ENCODE results near the gene LARP4B.
A peak's percentile ranks its signal among the peaks of the same experiment; 100 is the strongest.

Gene LARP4B

DNA sequence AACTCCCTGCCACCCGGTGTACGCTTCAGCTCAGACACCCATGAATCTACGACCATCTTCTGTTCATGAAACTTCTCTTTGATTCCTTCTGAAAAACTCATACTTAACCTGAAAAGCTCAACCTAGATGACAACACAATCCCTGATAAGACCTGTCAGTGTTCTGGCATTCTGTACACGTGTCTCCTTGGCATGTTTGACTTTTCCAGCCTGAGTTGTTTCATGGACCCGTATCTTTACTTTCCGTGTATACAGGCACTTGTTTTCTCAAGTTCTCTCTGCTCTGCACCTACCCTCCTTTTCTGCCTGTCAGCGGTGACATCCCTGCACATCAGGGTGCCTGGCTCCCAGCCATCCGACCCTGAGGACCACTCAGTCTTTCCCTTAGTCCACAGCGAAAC, 103.3 kb downstream of the LARP4B start:
- Histone ChIP-seq H2AFZ (ENCODE audit: insufficient read depth, low read length, poor library complexity) (no peak overlapping the region), H2BK5ac (ENCODE audit: low read depth, low read length, poor library complexity) (no peak overlapping the region), H3K4me1 (ENCODE audit: control insufficient read depth in 1 of 2, insufficient read depth in 2 of 2, low read length in 2 of 2) (no peaks in the 10 kb centered on the region), H2BK120ac (ENCODE audit: insufficient read depth, low read length, poor library complexity) (no peak overlapping the region), H3K14ac (ENCODE audit: low read length) (no peak overlapping the region), H3K36me3 (ENCODE audit: control insufficient read depth in 1 of 2, insufficient read depth in 2 of 2, low read length in 2 of 2) (peaks cover 42 to 48% of the 10 kb centered on the region in 2 experiments), H3K79me1 (ENCODE audit: low read length) (no peaks in the 10 kb centered on the region), H3K79me2 (ENCODE audit: control insufficient read depth, insufficient read depth, low read length, poor library complexity) (no peaks in the 10 kb centered on the region), H3K18ac (ENCODE audit: low read length) (no peak overlapping the region), H2BK12ac (ENCODE audit: low read length) (no peak overlapping the region), H4K12ac (ENCODE audit: low read depth, low read length) (no peak overlapping the region), H3K27ac (ENCODE audit: low read depth, low read length) (no peak overlapping the region), H3K4me2 (ENCODE audit: low read length) (no peak overlapping the region), H4K91ac (ENCODE audit: low read depth, low read length) (no peak overlapping the region), H3K4me3 (ENCODE audit: low read depth, low read length) (no peak overlapping the region), H2AK5ac (ENCODE audit: low read length) (no peak overlapping the region), H3K9ac (ENCODE audit: low read length) (no peak overlapping the region), H3K9me3 (ENCODE audit: insufficient read depth, low read depth, low read length) (no peaks in the 10 kb centered on the region), H3K4ac (ENCODE audit: low read depth, low read length) (no peak overlapping the region), H3K23ac (ENCODE audit: low read length) (no peak overlapping the region), H3K27me3 (ENCODE audit: insufficient read depth, low read length) (no peaks in the 10 kb centered on the region), H4K8ac (ENCODE audit: low read depth, low read length) (no peak overlapping the region)
- DNase-seq = peak; percentile 65 to 85
- WGBS (ENCODE audit: extremely low coverage, insufficient coverage, insufficient read length) = no CpG with 5 or more reads among the region's 9 CpGs

GRCh38 chr10:824946-825345, 106.6 kb downstream of the LARP4B start:
- H3K27ac ChIP-seq (ENCODE audit: low read depth, low read length) = no peak overlapping the region
- no peak overlapping the region for H4K91ac ChIP-seq (ENCODE audit: low read depth, low read length)
- H3K27me3 ChIP-seq (ENCODE audit: insufficient read depth, low read length) = no peaks in the 10 kb centered on the region
- H3K18ac ChIP-seq (ENCODE audit: low read length) = no peak overlapping the region
- H3K4ac ChIP-seq (ENCODE audit: low read depth, low read length) = no peak overlapping the region
- no peak overlapping the region for H2BK120ac ChIP-seq (ENCODE audit: insufficient read depth, low read length, poor library complexity)
- no peak overlapping the region for H4K8ac ChIP-seq (ENCODE audit: low read depth, low read length)
- H4K12ac ChIP-seq (ENCODE audit: low read depth, low read length) = no peak overlapping the region
- no peak overlapping the region for H2BK5ac ChIP-seq (ENCODE audit: low read depth, low read length, poor library complexity)
- no peak overlapping the region for H3K23ac ChIP-seq (ENCODE audit: low read length)
- no peak overlapping the region for H2AK5ac ChIP-seq (ENCODE audit: low read length)
- no peaks in the 10 kb centered on the region for H3K79me1 ChIP-seq (ENCODE audit: low read length)
- no peak overlapping the region for H3K9ac ChIP-seq (ENCODE audit: low read length)
- H2AFZ ChIP-seq (ENCODE audit: insufficient read depth, low read length, poor library complexity) = no peak overlapping the region
- H2BK12ac ChIP-seq (ENCODE audit: low read length) = no peak overlapping the region
- H3K4me1 ChIP-seq (ENCODE audit: control insufficient read depth in 1 of 2, insufficient read depth in 2 of 2, low read length in 2 of 2) = peaks cover 0 to under 1% of the 10 kb centered on the region in 2 experiments
- WGBS (ENCODE audit: extremely low coverage, insufficient coverage, insufficient read length) = no CpG with 5 or more reads among the region's 7 CpGs
- no peak overlapping the region for H3K14ac ChIP-seq (ENCODE audit: low read length)
- no peak for DNase-seq
- no peak overlapping the region for H3K4me3 ChIP-seq (ENCODE audit: low read depth, low read length)
- peaks cover 54 to 70% of the 10 kb centered on the region in 2 experiments for H3K36me3 ChIP-seq (ENCODE audit: control insufficient read depth in 1 of 2, insufficient read depth in 2 of 2, low read length in 2 of 2)
- peaks cover 1% of the 10 kb centered on the region for H3K9me3 ChIP-seq (ENCODE audit: insufficient read depth, low read depth, low read length)
- H3K79me2 ChIP-seq (ENCODE audit: control insufficient read depth, insufficient read depth, low read length, poor library complexity) = no peaks in the 10 kb centered on the region
- H3K4me2 ChIP-seq (ENCODE audit: low read length) = no peak overlapping the region

DNA sequence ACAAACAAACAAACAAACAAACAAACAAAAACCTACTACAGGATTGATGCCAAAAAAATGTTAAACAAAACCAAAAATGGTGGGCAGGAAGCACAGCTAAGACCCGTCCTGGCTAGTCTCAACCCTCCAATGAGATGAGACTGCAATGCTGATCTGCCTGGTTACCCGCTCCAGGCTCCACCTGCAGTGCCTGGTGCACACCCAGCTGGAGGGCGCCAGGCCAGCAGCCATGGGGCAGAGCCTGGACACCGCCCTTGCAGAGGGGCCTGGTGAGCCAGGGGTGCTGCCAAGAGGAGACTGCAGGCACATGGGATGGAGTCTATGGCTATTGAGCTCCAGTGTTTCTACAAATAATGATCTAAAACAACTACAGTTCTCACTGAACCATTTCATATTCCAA, 107.0 kb downstream of the LARP4B start:
- Histone ChIP-seq H2BK120ac (ENCODE audit: insufficient read depth, low read length, poor library complexity) (no peak overlapping the region), H2BK12ac (ENCODE audit: low read length) (no peak overlapping the region), H3K4ac (ENCODE audit: low read depth, low read length) (no peak overlapping the region), H3K36me3 (ENCODE audit: control insufficient read depth in 1 of 2, insufficient read depth in 2 of 2, low read length in 2 of 2) (peaks cover 57 to 73% of the 10 kb centered on the region in 2 experiments), H2BK5ac (ENCODE audit: low read depth, low read length, poor library complexity) (no peak overlapping the region), H3K4me2 (ENCODE audit: low read length) (no peak overlapping the region), H3K9ac (ENCODE audit: low read length) (no peak overlapping the region), H3K14ac (ENCODE audit: low read length) (no peak overlapping the region), H3K79me2 (ENCODE audit: control insufficient read depth, insufficient read depth, low read length, poor library complexity) (no peaks in the 10 kb centered on the region), H4K12ac (ENCODE audit: low read depth, low read length) (no peak overlapping the region), H3K9me3 (ENCODE audit: insufficient read depth, low read depth, low read length) (peaks cover 1% of the 10 kb centered on the region), H2AFZ (ENCODE audit: insufficient read depth, low read length, poor library complexity) (no peak overlapping the region), H4K8ac (ENCODE audit: low read depth, low read length) (no peak overlapping the region), H3K4me3 (ENCODE audit: low read depth, low read length) (no peak overlapping the region), H4K91ac (ENCODE audit: low read depth, low read length) (no peak overlapping the region), H3K27me3 (ENCODE audit: insufficient read depth, low read length) (no peaks in the 10 kb centered on the region), H3K27ac (ENCODE audit: low read depth, low read length) (no peak overlapping the region), H3K18ac (ENCODE audit: low read length) (no peak overlapping the region), H2AK5ac (ENCODE audit: low read length) (no peak overlapping the region), H3K4me1 (ENCODE audit: control insufficient read depth in 1 of 2, insufficient read depth in 2 of 2, low read length in 2 of 2) (peaks cover 0 to 3% of the 10 kb centered on the region in 2 experiments), H3K79me1 (ENCODE audit: low read length) (no peaks in the 10 kb centered on the region), H3K23ac (ENCODE audit: low read length) (no peak overlapping the region)
- WGBS (ENCODE audit: extremely low coverage, insufficient coverage, insufficient read length) = no CpG with 5 or more reads among the region's 4 CpGs
- DNase-seq = no peak

- WGBS (ENCODE audit: extremely low coverage, insufficient coverage, insufficient read length) = no CpG with 5 or more reads among the region's 12 CpGs
- H2BK120ac ChIP-seq (ENCODE audit: insufficient read depth, low read length, poor library complexity) = no peak overlapping the region
- no peak overlapping the region for H3K4me2 ChIP-seq (ENCODE audit: low read length)
- H3K9me3 ChIP-seq (ENCODE audit: insufficient read depth, low read depth, low read length) = peaks cover 1% of the 10 kb centered on the region
- no peak overlapping the region for H3K23ac ChIP-seq (ENCODE audit: low read length)
- H3K18ac ChIP-seq (ENCODE audit: low read length) = no peak overlapping the region
- H3K4me1 ChIP-seq (ENCODE audit: control insufficient read depth in 1 of 2, insufficient read depth in 2 of 2, low read length in 2 of 2) = peaks cover 0 to 3% of the 10 kb centered on the region in 2 experiments
- H3K4me3 ChIP-seq (ENCODE audit: low read depth, low read length) = no peak overlapping the region
- no peaks in the 10 kb centered on the region for H3K27me3 ChIP-seq (ENCODE audit: insufficient read depth, low read length)
- no peak overlapping the region for H2BK12ac ChIP-seq (ENCODE audit: low read length)
- H4K12ac ChIP-seq (ENCODE audit: low read depth, low read length) = no peak overlapping the region
- no peaks in the 10 kb centered on the region for H3K79me2 ChIP-seq (ENCODE audit: control insufficient read depth, insufficient read depth, low read length, poor library complexity)
- no peak overlapping the region for H3K14ac ChIP-seq (ENCODE audit: low read length)
- H4K91ac ChIP-seq (ENCODE audit: low read depth, low read length) = no peak overlapping the region
- no peak overlapping the region for H3K4ac ChIP-seq (ENCODE audit: low read depth, low read length)
- no peak for DNase-seq
- peaks cover 54 to 69% of the 10 kb centered on the region in 2 experiments for H3K36me3 ChIP-seq (ENCODE audit: control insufficient read depth in 1 of 2, insufficient read depth in 2 of 2, low read length in 2 of 2)
- no peak overlapping the region for H2AFZ ChIP-seq (ENCODE audit: insufficient read depth, low read length, poor library complexity)
- no peak overlapping the region for H4K8ac ChIP-seq (ENCODE audit: low read depth, low read length)
- no peak overlapping the region for H2BK5ac ChIP-seq (ENCODE audit: low read depth, low read length, poor library complexity)
- no peaks in the 10 kb centered on the region for H3K79me1 ChIP-seq (ENCODE audit: low read length)
- no peak overlapping the region for H3K27ac ChIP-seq (ENCODE audit: low read depth, low read length)
- H3K9ac ChIP-seq (ENCODE audit: low read length) = no peak overlapping the region
- no peak overlapping the region for H2AK5ac ChIP-seq (ENCODE audit: low read length)
Measured at GRCh38 chr10:822661-823367, 108.7 kb downstream of the LARP4B start.
